Measurements from ENCODE around the gene PTPRT. TPM values are rescaled to one million over a fixed set of nuclear protein-coding genes. Genes with fewer than 3 reads are reported as not detected.

PTPRT gene
- total RNA-seq, 1 donor from 2014 or later = not detected

GRCh38 chr20:42987376-42988114, 202.2 kb downstream of the PTPRT start:
- Mint-ChIP-seq H3K36me3 (ENCODE audit: low read depth) (no peaks in the 10 kb centered on the region), H3K4me1 (ENCODE audit: low read depth) (no peaks in the 10 kb centered on the region), H3K27ac (no peak overlapping the region), H3K4me3 (no peak overlapping the region), H3K9me3 (peaks cover 5% of the 10 kb centered on the region), H3K27me3 (ENCODE audit: insufficient read depth) (no peaks in the 10 kb centered on the region)
- intact Hi-C loops (cut with micrococcal nuclease) = no loop called here
- DNase-seq (ENCODE audit: low spot score) = no peak

- no peaks in the 10 kb centered on the region for H3K4me1 Mint-ChIP-seq (ENCODE audit: low read depth)
- H3K36me3 Mint-ChIP-seq (ENCODE audit: low read depth) = no peaks in the 10 kb centered on the region
- H3K9me3 Mint-ChIP-seq = peaks cover 5% of the 10 kb centered on the region
- no peaks in the 10 kb centered on the region for H3K27me3 Mint-ChIP-seq (ENCODE audit: insufficient read depth)
- DNase-seq (ENCODE audit: low spot score) = no peak
- intact Hi-C loops (cut with micrococcal nuclease) = no loop called here
- no peak overlapping the region for H3K4me3 Mint-ChIP-seq
- H3K27ac Mint-ChIP-seq = no peak overlapping the region
These were observed 203.4 kb downstream of the PTPRT start for GRCh38 chr20:42986143-42986773.

GRCh38 chr20:42985628-42986027, 204.1 kb downstream of the PTPRT start:
- no peaks in the 10 kb centered on the region for H3K36me3 Mint-ChIP-seq (ENCODE audit: low read depth)
- intact Hi-C loops (cut with micrococcal nuclease) = no loop called here

GRCh38 chr20:42982218-42982617, 207.5 kb downstream of the PTPRT start:
- H3K4me3 Mint-ChIP-seq = no peak overlapping the region
- H3K27ac Mint-ChIP-seq = no peak overlapping the region
- H3K4me1 Mint-ChIP-seq (ENCODE audit: low read depth) = no peaks in the 10 kb centered on the region
- H3K9me3 Mint-ChIP-seq = peaks cover 5% of the 10 kb centered on the region
- no peaks in the 10 kb centered on the region for H3K27me3 Mint-ChIP-seq (ENCODE audit: insufficient read depth)
- H3K36me3 Mint-ChIP-seq (ENCODE audit: low read depth) = no peaks in the 10 kb centered on the region
- no peak for DNase-seq (ENCODE audit: low spot score)
- intact Hi-C loops (cut with micrococcal nuclease) = no loop called here

More at GRCh38 chr20:42985628-42986027, 204.1 kb downstream of the PTPRT start:
- Mint-ChIP-seq H3K4me1 (ENCODE audit: low read depth) (no peaks in the 10 kb centered on the region), H3K4me3 (no peak overlapping the region), H3K27me3 (ENCODE audit: insufficient read depth) (no peaks in the 10 kb centered on the region), H3K9me3 (peaks cover 5% of the 10 kb centered on the region), H3K27ac (no peak overlapping the region)
- DNase-seq (ENCODE audit: low spot score) = no peak

GRCh38 chr20:42981253-42981652, 208.5 kb downstream of the PTPRT start:
- no peak for DNase-seq (ENCODE audit: low spot score)
- Mint-ChIP-seq H3K4me1 (ENCODE audit: low read depth) (no peaks in the 10 kb centered on the region), H3K27ac (no peak overlapping the region), H3K27me3 (ENCODE audit: insufficient read depth) (no peaks in the 10 kb centered on the region), H3K9me3 (peaks cover 5% of the 10 kb centered on the region), H3K36me3 (ENCODE audit: low read depth) (no peaks in the 10 kb centered on the region), H3K4me3 (no peak overlapping the region)
- intact Hi-C loops (cut with micrococcal nuclease) = no loop called here

- no peaks in the 10 kb centered on the region for H3K36me3 Mint-ChIP-seq (ENCODE audit: low read depth)
- H3K4me3 Mint-ChIP-seq = no peak overlapping the region
- intact Hi-C loops (cut with micrococcal nuclease) = no loop called here
- no peaks in the 10 kb centered on the region for H3K27me3 Mint-ChIP-seq (ENCODE audit: insufficient read depth)
- no peaks in the 10 kb centered on the region for H3K4me1 Mint-ChIP-seq (ENCODE audit: low read depth)
- peaks cover 5% of the 10 kb centered on the region for H3K9me3 Mint-ChIP-seq
- DNase-seq (ENCODE audit: low spot score) = no peak
- no peak overlapping the region for H3K27ac Mint-ChIP-seq
These were observed 210.0 kb downstream of the PTPRT start for GRCh38 chr20:42979720-42980119.

GRCh38 chr20:42978184-42978974, 211.3 kb downstream of the PTPRT start:
- DNase-seq (ENCODE audit: low spot score) = no peak
- no peaks in the 10 kb centered on the region for H3K4me1 Mint-ChIP-seq (ENCODE audit: low read depth)
- intact Hi-C loops (cut with micrococcal nuclease) = no loop called here
- no peaks in the 10 kb centered on the region for H3K36me3 Mint-ChIP-seq (ENCODE audit: low read depth)
- no peak overlapping the region for H3K4me3 Mint-ChIP-seq
- H3K9me3 Mint-ChIP-seq = peaks cover 5% of the 10 kb centered on the region
- no peak overlapping the region for H3K27ac Mint-ChIP-seq
- H3K27me3 Mint-ChIP-seq (ENCODE audit: insufficient read depth) = no peaks in the 10 kb centered on the region

GRCh38 chr20:42975974-42976373, 213.7 kb downstream of the PTPRT start:
- Mint-ChIP-seq H3K36me3 (ENCODE audit: low read depth) (no peaks in the 10 kb centered on the region), H3K27ac (no peak overlapping the region), H3K27me3 (ENCODE audit: insufficient read depth) (no peaks in the 10 kb centered on the region), H3K4me1 (ENCODE audit: low read depth) (no peaks in the 10 kb centered on the region), H3K9me3 (no peaks in the 10 kb centered on the region), H3K4me3 (no peak overlapping the region)
- no peak for DNase-seq (ENCODE audit: low spot score)
- intact Hi-C loops (cut with micrococcal nuclease) = no loop called here

- Mint-ChIP-seq H3K27me3 (ENCODE audit: insufficient read depth) (no peaks in the 10 kb centered on the region), H3K27ac (no peak overlapping the region), H3K4me3 (no peak overlapping the region), H3K4me1 (ENCODE audit: low read depth) (no peaks in the 10 kb centered on the region), H3K36me3 (ENCODE audit: low read depth) (no peaks in the 10 kb centered on the region), H3K9me3 (no peaks in the 10 kb centered on the region)
- no peak for DNase-seq (ENCODE audit: low spot score)
- intact Hi-C loops (cut with micrococcal nuclease) = no loop called here
These were observed 215.4 kb downstream of the PTPRT start for GRCh38 chr20:42974347-42974746.

- H3K27ac Mint-ChIP-seq = no peak overlapping the region
- no peak for DNase-seq (ENCODE audit: low spot score)
- intact Hi-C loops (cut with micrococcal nuclease) = no loop called here
- no peaks in the 10 kb centered on the region for H3K4me1 Mint-ChIP-seq (ENCODE audit: low read depth)
- no peaks in the 10 kb centered on the region for H3K36me3 Mint-ChIP-seq (ENCODE audit: low read depth)
- no peaks in the 10 kb centered on the region for H3K27me3 Mint-ChIP-seq (ENCODE audit: insufficient read depth)
- H3K4me3 Mint-ChIP-seq = no peak overlapping the region
- H3K9me3 Mint-ChIP-seq = peaks cover 4% of the 10 kb centered on the region
These were observed 217.1 kb downstream of the PTPRT start for GRCh38 chr20:42972591-42972990.

- Mint-ChIP-seq H3K9me3 (peaks cover 4% of the 10 kb centered on the region), H3K27me3 (ENCODE audit: insufficient read depth) (no peaks in the 10 kb centered on the region), H3K4me1 (ENCODE audit: low read depth) (no peaks in the 10 kb centered on the region), H3K36me3 (ENCODE audit: low read depth) (no peaks in the 10 kb centered on the region), H3K27ac (no peak overlapping the region), H3K4me3 (no peak overlapping the region)
- intact Hi-C loops (cut with micrococcal nuclease) = no loop called here
- DNase-seq (ENCODE audit: low spot score) = no peak
These were observed 221.0 kb downstream of the PTPRT start for GRCh38 chr20:42968746-42969145.

GRCh38 chr20:42963796-42964195, 225.9 kb downstream of the PTPRT start:
- H3K4me1 Mint-ChIP-seq (ENCODE audit: low read depth) = no peaks in the 10 kb centered on the region
- H3K27ac Mint-ChIP-seq = no peak overlapping the region
- H3K36me3 Mint-ChIP-seq (ENCODE audit: low read depth) = no peaks in the 10 kb centered on the region
- H3K9me3 Mint-ChIP-seq = peaks cover 4% of the 10 kb centered on the region
- no peak overlapping the region for H3K4me3 Mint-ChIP-seq
- H3K27me3 Mint-ChIP-seq (ENCODE audit: insufficient read depth) = no peaks in the 10 kb centered on the region
- intact Hi-C loops (cut with micrococcal nuclease) = no loop called here
- DNase-seq (ENCODE audit: low spot score) = no peak

- no peaks in the 10 kb centered on the region for H3K27me3 Mint-ChIP-seq (ENCODE audit: insufficient read depth)
- no peak overlapping the region for H3K27ac Mint-ChIP-seq
- H3K36me3 Mint-ChIP-seq (ENCODE audit: low read depth) = no peaks in the 10 kb centered on the region
- no peaks in the 10 kb centered on the region for H3K4me1 Mint-ChIP-seq (ENCODE audit: low read depth)
- no peaks in the 10 kb centered on the region for H3K9me3 Mint-ChIP-seq
- intact Hi-C loops (cut with micrococcal nuclease) = no loop called here
- no peak overlapping the region for H3K4me3 Mint-ChIP-seq
- no peak for DNase-seq (ENCODE audit: low spot score)
These were observed 227.9 kb downstream of the PTPRT start for GRCh38 chr20:42961771-42962170.

All from activated T-helper 1 cell treated with anti-CD3 and anti-CD28 coated beads, Interleukin-12 subunit alpha, Interleukin-12 subunit beta, Interleukin-2, Interleukin-4 antibody, amounts not matched to agents 30 ng/mL and 10 ng/mL and 1 ng/mL, durations not matched to agents 14 hours and 24 hours and 36 hours (primary cell).